ENCODE measurements around the gene PRR36. TPM values are rescaled to one million over a fixed set of nuclear protein-coding genes. Genes with fewer than 3 reads are reported as not detected.

The PRR36 gene
- total RNA-seq, 8 experiments from 2014 or later: 0.27 to 6.4 (median 1.3) TPM

DNA sequence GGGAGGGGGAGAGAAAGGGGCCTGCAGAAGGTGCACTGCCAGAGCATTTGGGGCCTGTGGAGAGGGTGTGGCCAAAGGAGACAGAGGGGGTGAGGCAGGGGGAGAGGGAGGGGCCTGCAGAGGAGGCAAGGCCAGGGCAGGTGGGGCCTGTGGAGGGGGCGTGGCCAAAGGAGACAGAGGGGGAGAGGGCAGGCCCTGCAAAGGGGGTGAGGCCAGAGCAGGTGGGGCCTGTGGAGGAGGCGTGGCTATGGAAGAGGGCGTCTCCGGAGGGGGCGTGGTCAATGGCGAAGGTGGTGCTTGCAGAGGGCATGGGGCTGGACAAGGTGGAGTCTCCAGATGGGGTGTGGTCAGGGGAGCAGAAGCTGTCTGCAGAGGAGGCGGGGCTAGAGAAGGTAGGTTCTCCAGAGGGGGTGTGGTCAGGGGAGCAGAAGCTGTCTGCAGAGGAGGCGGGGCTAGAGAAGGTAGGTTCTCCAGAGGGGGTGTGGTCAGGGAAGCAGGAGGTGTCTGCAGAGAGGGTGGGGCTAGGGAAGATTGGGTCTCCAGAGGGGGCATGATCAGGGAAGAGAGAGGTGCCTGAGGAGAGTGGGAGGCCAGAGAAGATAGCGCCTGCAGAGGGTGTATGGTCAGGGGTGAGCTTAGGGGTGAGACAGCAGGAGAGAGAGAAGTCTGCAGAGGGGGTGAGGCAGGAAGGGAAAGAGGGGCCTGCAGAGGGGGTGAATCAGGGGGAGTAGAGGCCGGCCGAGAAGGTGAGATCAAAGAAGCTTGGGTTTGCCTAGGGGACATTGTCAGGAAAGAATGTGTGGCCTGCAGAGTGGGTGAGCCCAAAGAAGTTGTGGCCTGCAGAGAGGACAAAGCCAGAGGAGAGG lies 3.4 kb downstream of the PRR36 start:
- in situ Hi-C loops (cut with MboI; ENCODE audit: low pct_unique_long_range_greater_than_20kb in 2 of 9, low sequenced_read_pairs in 9 of 9, unreplicated experiment in 9 of 9): no loop called here
- H3K27ac ChIP-seq: peak overlapping the region; percentile 78 to 92
- peaks cover 27 to 30% of the 10 kb centered on the region in 2 donors for H3K4me1 ChIP-seq (replicated peaks in 1 of 2)
- WGBS, 10 experiments: no CpG with 5 or more reads among the region's 11 CpGs
- ATAC-seq (replicated peaks in 6 of 8): peak in 5 of 8 experiments; percentile 4 to 31 (median 23)
- peak overlapping the region in 3 of 5 donors; percentile 7 to 70 (median 46) for H3K4me3 ChIP-seq

DNA sequence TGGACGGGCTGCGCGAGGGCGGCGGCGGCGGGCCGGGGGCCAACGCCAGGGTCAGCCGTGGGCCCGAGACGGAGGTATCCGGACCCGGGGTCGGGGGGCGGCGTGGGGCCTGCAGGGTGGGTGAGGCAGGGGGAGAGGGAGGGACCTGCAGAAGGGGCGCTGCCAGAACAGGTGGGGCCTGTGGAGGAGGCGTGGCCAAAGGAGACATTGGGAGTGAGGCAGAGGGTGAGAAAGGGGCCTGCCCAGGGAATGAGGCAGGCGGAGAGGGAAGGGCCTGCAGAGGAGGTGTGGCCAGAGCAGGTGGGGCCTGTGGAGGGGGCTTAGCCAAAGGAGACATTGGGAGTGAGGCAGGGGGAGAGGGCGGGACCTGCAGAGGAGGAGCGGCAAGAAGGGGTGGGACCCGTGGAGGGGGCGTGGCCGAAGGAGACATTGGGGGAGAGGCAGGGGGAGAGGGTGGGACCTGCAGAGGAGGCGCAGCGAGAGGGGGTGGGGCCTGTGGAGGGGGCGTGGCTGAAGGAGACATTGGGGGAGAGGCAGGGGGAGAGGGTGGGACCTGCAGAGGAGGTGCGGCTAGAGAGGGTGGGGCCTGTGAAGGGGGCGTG lies 4.2 kb downstream of the PRR36 start:
- WGBS, 10 experiments: no CpG with 5 or more reads among the region's 30 CpGs
- Histone ChIP-seq H3K4me3 (peak overlapping the region; percentile 18 to 41 (median 28)), H3K27ac (peak overlapping the region; percentile 62 to 73), H3K4me1 (replicated peaks in 1 of 2) (peaks cover 25 to 30% of the 10 kb centered on the region in 2 donors)
- in situ Hi-C loops (cut with MboI; ENCODE audit: low pct_unique_long_range_greater_than_20kb in 2 of 9, low sequenced_read_pairs in 9 of 9, unreplicated experiment in 9 of 9): no loop called here
- peak in 5 of 8 experiments; percentile 30 to 37 (median 33) for ATAC-seq (replicated peaks in 6 of 8)

DNA sequence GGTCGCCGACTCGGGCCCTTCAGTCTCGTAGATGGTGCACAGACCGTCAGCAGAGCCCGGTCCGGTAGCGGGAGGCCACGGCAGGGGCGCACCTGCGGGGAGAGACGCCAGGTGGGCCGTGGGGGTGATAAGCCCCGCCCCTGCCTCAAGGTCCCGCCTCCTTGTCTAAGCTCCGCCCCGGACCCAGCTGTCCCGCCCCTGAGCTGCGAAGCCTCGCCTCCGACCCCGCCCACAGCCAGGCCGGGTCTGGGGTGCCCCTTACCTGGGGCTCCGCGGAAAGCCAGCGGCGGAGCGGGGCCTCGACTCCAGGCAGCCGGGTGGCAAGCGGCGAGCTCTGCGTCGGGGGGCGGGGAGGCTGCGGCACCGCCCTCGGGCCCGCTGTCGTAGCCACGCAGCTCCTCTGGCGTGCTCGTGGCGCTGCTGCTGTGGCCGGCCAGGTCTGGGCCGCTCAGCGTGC lies 4.7 kb downstream of the PRR36 start:
- peak overlapping the region; percentile 18 to 41 (median 28) for H3K4me3 ChIP-seq
- peak overlapping the region; percentile 62 to 73 for H3K27ac ChIP-seq
- in situ Hi-C loops (cut with MboI; ENCODE audit: low pct_unique_long_range_greater_than_20kb in 2 of 9, low sequenced_read_pairs in 9 of 9, unreplicated experiment in 9 of 9): no loop called here
- peak; percentile 3 to 33 (median 17) for ATAC-seq (replicated peaks in 6 of 8)
- peaks cover 22 to 26% of the 10 kb centered on the region in 2 donors for H3K4me1 ChIP-seq (replicated peaks in 1 of 2)
- no CpG with 5 or more reads among the region's 47 CpGs for WGBS, 10 experiments

DNA sequence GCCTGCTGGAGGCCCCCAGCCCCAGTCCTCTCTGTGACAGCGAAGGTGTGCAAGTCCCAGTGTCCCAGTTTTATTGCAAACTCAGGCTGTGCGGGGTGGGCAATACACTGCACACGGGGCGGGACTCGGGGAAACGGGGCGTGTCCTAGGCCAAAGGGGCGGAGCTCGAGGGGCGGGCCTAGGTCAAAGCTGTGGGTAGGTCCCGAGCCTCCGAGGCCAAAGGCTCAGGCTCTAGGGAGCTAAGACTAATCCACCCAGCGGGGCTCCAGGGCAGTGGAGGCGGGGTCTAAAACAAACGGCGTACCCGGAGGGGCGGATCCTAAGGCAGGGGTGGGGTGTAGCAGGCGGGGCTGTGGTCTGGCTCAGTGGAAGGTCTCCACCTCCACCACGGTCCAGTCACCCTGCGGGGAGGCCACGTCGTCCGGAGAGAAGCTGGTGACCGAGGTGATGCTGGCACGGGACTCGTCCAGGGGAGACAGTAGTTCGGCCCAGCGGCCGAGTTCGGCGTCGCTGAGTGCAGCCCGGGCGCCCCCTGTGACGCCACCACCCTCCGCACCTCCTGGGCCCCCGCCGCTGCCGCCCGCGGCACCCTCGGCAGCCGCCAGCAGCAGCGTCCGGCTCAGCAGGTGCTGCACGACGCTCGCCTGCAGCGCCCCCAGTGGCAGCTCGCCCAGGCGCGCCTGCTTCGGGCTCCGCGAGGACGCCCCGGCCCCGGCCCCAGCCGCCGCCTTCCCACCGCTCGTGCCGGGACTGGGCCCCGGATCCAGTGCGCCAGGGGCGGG lies 5.3 kb downstream of the PRR36 start:
- H3K4me1 ChIP-seq (replicated peaks in 1 of 2): peaks cover 22 to 26% of the 10 kb centered on the region in 2 donors
- peak overlapping the region; percentile 62 to 73 for H3K27ac ChIP-seq
- H3K4me3 ChIP-seq: peak overlapping the region; percentile 18 to 41 (median 28)
- WGBS, 10 experiments: 0% methylated on average over 7 of the region's 67 CpGs; no CpG with 5 or more reads in 9 of the 10 experiments
- peak; percentile 31 to 76 (median 46) for ATAC-seq (replicated peaks in 6 of 8)
- in situ Hi-C loops (cut with MboI; ENCODE audit: low pct_unique_long_range_greater_than_20kb in 2 of 9, low sequenced_read_pairs in 9 of 9, unreplicated experiment in 9 of 9): no loop called here

DNA sequence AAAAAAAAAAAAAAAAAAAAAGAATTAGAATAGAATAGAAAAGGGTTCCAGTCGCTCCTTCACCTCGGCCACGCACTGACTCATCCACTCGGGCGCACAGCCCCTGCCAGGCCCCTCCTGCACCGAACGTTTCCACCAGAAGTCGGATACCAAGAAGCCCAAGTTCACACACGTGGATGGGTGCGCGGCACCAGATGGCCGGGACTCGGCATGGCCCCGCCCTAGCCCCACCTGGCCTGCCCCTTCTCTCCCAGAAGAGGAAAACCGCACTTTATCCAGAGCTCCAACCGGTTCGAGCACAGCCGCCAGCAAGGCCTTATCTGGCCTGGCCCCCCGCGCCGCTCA lies 5.9 kb downstream of the PRR36 start:
- ATAC-seq (replicated peaks in 6 of 8): peak in 1 of 8 experiments; percentile 0
- 13 to 89% (median 44%) methylated on average over 3 to 6 of the region's 21 CpGs; no CpG with 5 or more reads in 5 of the 10 experiments for WGBS, 10 experiments
- in situ Hi-C loops (cut with MboI; ENCODE audit: low pct_unique_long_range_greater_than_20kb in 2 of 9, low sequenced_read_pairs in 9 of 9, unreplicated experiment in 9 of 9): no loop called here
- Histone ChIP-seq H3K27ac (peak overlapping the region in 1 of 2 donors; percentile 73), H3K4me1 (replicated peaks in 1 of 2) (peaks cover 22 to 26% of the 10 kb centered on the region in 2 donors), H3K4me3 (peak overlapping the region in 3 of 5 donors; percentile 28 to 41 (median 36))

DNA sequence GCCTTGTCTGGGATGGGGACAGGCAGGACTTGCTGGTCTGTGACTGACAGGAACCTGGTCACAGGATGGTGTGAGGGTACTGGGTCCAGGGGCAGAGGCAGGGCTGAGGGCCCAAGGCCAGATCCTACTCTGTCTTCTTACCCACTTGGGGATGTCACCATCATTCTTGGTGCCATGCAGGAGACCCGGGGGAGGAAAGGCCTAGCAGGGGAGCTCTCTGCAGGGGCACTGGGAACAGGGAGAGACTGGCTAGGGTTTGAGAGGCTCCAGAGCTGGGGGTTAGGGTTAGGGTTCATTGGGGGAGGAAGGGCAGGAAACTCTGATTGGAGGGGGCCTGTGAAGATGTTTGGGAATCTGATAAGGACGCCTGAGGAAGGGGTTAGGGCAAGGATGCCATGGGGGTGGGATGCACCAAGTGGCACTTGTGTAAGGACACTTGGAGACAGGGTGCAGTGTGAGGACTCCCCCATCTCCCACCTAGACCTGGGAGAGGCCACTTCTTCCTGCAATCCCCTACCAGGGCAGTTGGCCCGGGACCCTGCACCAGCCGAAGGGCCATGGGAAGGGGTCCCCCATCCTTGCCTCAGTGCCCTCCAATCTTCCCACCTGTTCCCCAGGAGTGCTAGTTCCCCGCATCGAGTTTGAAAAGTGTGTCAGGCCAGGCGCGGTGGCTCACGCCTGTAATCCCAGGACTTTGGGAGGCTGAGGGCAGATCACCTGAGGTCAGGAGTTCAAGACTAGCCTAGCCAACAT lies 6.9 kb downstream of the PRR36 start:
- ATAC-seq (replicated peaks in 6 of 8): no peak
- in situ Hi-C loops (cut with MboI; ENCODE audit: low pct_unique_long_range_greater_than_20kb in 2 of 9, low sequenced_read_pairs in 9 of 9, unreplicated experiment in 9 of 9): no loop called here
- no peak overlapping the region for H3K27ac ChIP-seq
- no peak overlapping the region for H3K4me3 ChIP-seq
- peaks cover 13 to 16% of the 10 kb centered on the region in 2 donors for H3K4me1 ChIP-seq (replicated peaks in 1 of 2)
- WGBS, 10 experiments: 81 to 100% (median 100%) methylated on average over 1 to 4 of the region's 9 CpGs; no CpG with 5 or more reads in 7 of the 10 experiments

DNA sequence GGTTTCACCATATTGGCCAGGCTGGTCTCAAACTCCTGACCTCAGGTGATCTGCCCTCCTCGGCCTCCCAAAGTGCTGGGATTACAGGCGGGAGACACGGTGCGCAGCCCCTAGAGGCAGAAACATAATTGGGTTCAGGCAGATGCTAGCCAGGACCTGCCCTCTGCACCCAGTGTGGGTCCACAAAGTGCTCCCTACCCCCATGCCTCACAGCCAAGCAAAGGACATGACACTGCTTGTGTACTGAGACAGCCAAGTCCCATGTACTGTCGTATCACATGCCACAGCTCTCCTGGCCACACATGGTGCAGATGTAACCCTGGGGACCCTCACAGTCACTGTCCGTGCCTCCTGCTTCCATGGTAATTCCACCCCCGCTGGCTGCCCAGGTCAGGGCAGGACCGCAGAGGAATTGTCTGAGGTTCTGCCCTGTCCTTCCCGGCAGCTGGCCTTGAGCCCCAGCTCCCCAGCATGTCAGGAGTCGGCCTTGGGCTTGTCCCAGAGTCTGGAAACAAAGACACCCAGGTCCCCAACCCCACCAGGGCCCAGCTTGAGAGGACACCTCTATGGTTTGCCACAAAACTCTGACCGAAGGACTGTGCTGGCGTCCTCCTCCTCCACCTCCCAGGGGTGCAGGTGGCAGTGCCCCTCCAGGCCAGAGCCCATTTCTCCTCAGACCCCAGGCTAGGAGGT lies 7.6 kb downstream of the PRR36 start:
- in situ Hi-C loops (cut with MboI; ENCODE audit: low pct_unique_long_range_greater_than_20kb in 2 of 9, low sequenced_read_pairs in 9 of 9, unreplicated experiment in 9 of 9): no loop called here
- ATAC-seq (replicated peaks in 6 of 8): no peak
- Histone ChIP-seq H3K4me3 (no peak overlapping the region), H3K27ac (no peak overlapping the region), H3K4me1 (replicated peaks in 1 of 2) (peaks cover 18 to 19% of the 10 kb centered on the region in 2 donors)
- 0 to 60% (median 46%) methylated on average over 1 to 5 of the region's 12 CpGs; no CpG with 5 or more reads in 5 of the 10 experiments for WGBS, 10 experiments

DNA sequence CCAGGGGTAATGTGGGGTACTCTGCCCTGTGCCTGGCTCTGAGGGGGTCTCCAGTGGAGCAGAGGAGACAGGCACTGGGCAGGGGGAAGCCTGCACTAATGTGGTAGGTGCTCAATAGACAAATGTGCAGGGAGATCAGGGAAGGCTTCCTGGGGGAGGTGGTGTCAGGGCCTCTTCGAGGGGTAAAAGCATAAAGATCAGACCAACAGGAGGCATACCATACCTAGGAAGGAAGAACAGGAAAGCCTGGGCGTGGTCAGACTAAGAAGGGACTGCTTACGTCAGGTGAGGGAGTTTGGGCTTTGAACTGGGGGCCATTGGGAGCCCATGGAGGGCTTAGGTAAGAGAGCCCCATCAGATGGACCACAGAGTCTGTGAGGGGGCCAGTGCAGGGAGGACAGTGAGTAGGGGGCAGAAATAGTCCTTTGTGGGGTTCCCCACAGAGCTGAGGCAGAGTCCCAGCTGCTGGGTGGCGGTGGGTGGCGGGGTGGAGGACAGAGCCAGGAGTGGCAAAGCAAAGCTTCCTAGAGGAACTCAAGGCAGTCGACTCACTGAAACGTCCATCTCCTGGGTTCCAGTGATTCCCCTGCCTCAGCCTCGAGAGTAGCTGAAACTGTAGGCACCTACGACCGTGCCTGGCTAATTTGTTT lies 8.8 kb downstream of the PRR36 start:
- in situ Hi-C loops (cut with MboI; ENCODE audit: low pct_unique_long_range_greater_than_20kb in 2 of 9, low sequenced_read_pairs in 9 of 9, unreplicated experiment in 9 of 9): no loop called here
- Histone ChIP-seq H3K4me1 (replicated peaks in 1 of 2) (peaks cover 18 to 23% of the 10 kb centered on the region in 2 donors), H3K4me3 (no peak overlapping the region), H3K27ac (no peak overlapping the region)
- no peak for ATAC-seq (replicated peaks in 6 of 8)
- WGBS, 10 experiments: 13 to 79% (median 50%) methylated on average over 2 to 6 of the region's 10 CpGs; no CpG with 5 or more reads in 4 of the 10 experiments

DNA sequence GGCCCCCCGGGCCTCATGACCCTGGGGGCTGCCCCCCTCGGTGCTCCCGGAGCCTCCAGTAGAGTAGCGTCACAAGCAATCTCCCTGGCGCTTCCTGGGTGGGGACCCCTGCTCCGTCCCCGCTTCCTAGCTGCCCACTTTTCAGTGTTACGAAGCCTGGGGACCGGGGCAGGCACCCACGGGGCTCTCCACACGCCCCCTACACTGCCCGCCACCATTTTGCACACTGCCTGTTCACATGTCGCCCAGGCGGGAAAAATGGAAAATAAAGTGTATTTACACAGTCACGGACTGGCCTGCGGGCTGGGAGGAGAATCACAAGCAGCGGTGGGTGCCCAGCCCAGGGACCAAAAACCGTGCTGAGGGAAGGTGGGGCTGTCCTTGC lies 9.5 kb downstream of the PRR36 start:
- Histone ChIP-seq H3K4me3 (no peak overlapping the region), H3K4me1 (replicated peaks in 1 of 2) (peaks cover 18 to 23% of the 10 kb centered on the region in 2 donors), H3K27ac (no peak overlapping the region)
- 49 to 100% (median 60%) methylated on average over 1 to 9 of the region's 18 CpGs; no CpG with 5 or more reads in 7 of the 10 experiments for WGBS, 10 experiments
- no peak for ATAC-seq (replicated peaks in 6 of 8)
- in situ Hi-C loops (cut with MboI; ENCODE audit: low pct_unique_long_range_greater_than_20kb in 2 of 9, low sequenced_read_pairs in 9 of 9, unreplicated experiment in 9 of 9): no loop called here

DNA sequence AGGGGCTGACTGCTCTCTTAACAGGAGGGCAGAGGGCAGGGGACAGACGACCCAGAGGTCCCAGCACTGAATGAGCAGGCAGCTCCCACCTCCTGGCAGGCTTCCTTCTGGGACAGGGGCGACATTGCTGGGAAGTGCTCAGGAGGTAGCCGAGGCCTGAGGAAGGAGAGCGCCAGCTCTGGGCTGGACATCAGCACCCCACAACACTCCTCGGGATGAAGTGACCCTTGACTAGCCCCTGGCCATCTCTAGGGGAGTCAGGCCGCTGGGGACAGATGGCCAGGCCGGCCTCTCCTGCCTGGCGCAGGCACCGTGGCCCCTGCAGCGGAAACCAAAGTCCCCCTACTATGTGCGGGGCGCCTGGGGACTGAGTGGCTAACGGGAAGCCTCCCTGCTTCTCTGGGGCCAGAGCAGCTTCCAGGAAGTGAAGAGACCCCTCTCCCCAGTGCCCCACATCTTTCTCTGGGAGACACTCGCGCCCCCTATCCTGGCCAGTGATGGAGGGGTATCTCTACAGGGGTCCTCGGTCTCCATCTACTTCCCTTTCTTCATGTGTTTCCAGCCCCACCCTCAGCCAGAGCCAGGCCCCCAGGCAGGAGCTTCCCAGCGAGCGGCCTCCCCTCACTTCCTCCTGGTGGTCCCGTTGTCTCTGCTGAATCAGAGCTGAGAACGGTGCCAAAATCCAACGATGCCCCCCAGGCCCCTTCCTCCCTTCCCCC lies 10.1 kb downstream of the PRR36 start:
- 40 to 50% methylated on average over 2 of the region's 21 CpGs; no CpG with 5 or more reads in 8 of the 10 experiments for WGBS, 10 experiments
- peak overlapping the region in 1 of 5 donors; percentile 33 for H3K4me3 ChIP-seq
- H3K4me1 ChIP-seq (replicated peaks in 1 of 2): peaks cover 18 to 23% of the 10 kb centered on the region in 2 donors
- in situ Hi-C loops (cut with MboI; ENCODE audit: low pct_unique_long_range_greater_than_20kb in 2 of 9, low sequenced_read_pairs in 9 of 9, unreplicated experiment in 9 of 9): no loop called here
- ATAC-seq (replicated peaks in 6 of 8): no peak
- H3K27ac ChIP-seq: no peak overlapping the region

Measured in motor neuron (in vitro differentiated cells).